Endothelial cell of umbilical vein (primary cell): Measurements from ENCODE around the gene LDHAL6B. TPM values are rescaled to one million over a fixed set of nuclear protein-coding genes. Genes with fewer than 3 reads are reported as not detected.

ENCODE experiments used
- BruUV-seq: library from RNA; stranded (reverse); fragments of 400-500 nt; replicated peaks from 2 replicates; lab custom pipeline; 2021; lab: Mats Ljungman, UMichigan
- CTCF ChIA-PET: fragments of 300-600, 350-600 bp; sonication (Branson Sonifier 250); formaldehyde crosslinking; loops from one replicate; lab custom pipeline; 2021; ENCODE audit warnings: antibody characterized with exemption, inconsistent platforms; lab: Charles Lee
- POLR2A ChIA-PET: fragments of 300-600, 350-600 bp; sonication (Branson Sonifier 250); formaldehyde crosslinking; loops from one replicate; lab custom pipeline; 2021; ENCODE audit warnings: antibody characterized with exemption, inconsistent platforms; lab: Charles Lee
- DNase-seq: peaks from one replicate; pipeline ENCODE4 v3.0.0-alpha.2; 2011; ENCODE audit warnings: low read depth, low spot score
- FAIRE-seq: peaks from 2 replicates; lab custom pipeline; 2011; peaks lifted over from hg19 to GRCh38; lab: Jason Lieb, UNC
- H2AFZ ChIP-seq: 2 replicates; pipeline ENCODE4 v1.6.0; 2012; ENCODE audit warnings: low read depth, low read length, control low read depth, inconsistent platforms
- H3K27ac ChIP-seq: 2 replicates; pipeline ENCODE4 v1.5.1; 2011; ENCODE audit warnings: low read depth, mild to moderate bottlenecking, control low read depth, low read length, moderate library complexity; ENCODE audit not compliant: insufficient read depth
- H3K27me3 ChIP-seq, 2 experiments: 2 replicates each; pipeline versions ENCODE4 v1.6.0 to v1.6.1; 2011; ENCODE audit warnings: low read length in 2 of 2, mixed read lengths in 1 of 2; ENCODE audit not compliant: control insufficient read depth in 2 of 2, insufficient read depth in 2 of 2
- H3K36me3 ChIP-seq, 2 experiments: 2 replicates in 1 of 2; 3 replicates in 1 of 2; pipeline ENCODE4 v1.5.1; 2011; ENCODE audit warnings: low read length in 2 of 2, mild to moderate bottlenecking in 1 of 2, moderate library complexity in 1 of 2; ENCODE audit not compliant: control insufficient read depth in 2 of 2, insufficient read depth in 2 of 2; ENCODE audit errors: extremely low read depth in 1 of 2
- H3K4me1 ChIP-seq: 3 replicates; pipeline ENCODE4 v1.5.1; 2011; ENCODE audit warnings: mild to moderate bottlenecking, low read length; ENCODE audit not compliant: control insufficient read depth, insufficient read depth; ENCODE audit errors: extremely low read depth
- H3K4me2 ChIP-seq: 2 replicates; pipeline ENCODE4 v1.6.1; 2011; ENCODE audit warnings: low read length, control low read depth, mixed read lengths; ENCODE audit not compliant: insufficient read depth
- H3K4me3 ChIP-seq, 3 experiments: fragments of 200-600 bp in 1 of 3; sonication (generic), shearing (Covaris generic) in 1 of 3; replicated peaks in 1 of 3; 2 replicates each; pipeline ENCODE4 v1.5.1; 2011 to 2016; ENCODE audit warnings: control low read depth in 3 of 3, low read length in 3 of 3, mild to moderate bottlenecking in 2 of 3, inconsistent platforms in 1 of 3, low read depth in 1 of 3, moderate library complexity in 1 of 3; ENCODE audit not compliant: insufficient read depth in 1 of 3
- H3K79me2 ChIP-seq: 2 replicates; pipeline ENCODE4 v1.6.0; 2012; ENCODE audit warnings: low read length, inconsistent platforms; ENCODE audit not compliant: control insufficient read depth, insufficient read depth
- H3K9ac ChIP-seq: replicated peaks from 2 replicates; pipeline ENCODE3; 2011; ENCODE audit warnings: low read length, control low read depth; ENCODE audit not compliant: insufficient read depth; ENCODE audit errors: extremely low read depth
- H3K9me1 ChIP-seq: replicated peaks from 3 replicates; pipeline ENCODE4 v1.6.0; 2011; ENCODE audit warnings: mild to moderate bottlenecking, low read length; ENCODE audit not compliant: control insufficient read depth, insufficient read depth; ENCODE audit errors: extremely low read depth
- H3K9me3 ChIP-seq: replicated peaks from 2 replicates; pipeline ENCODE4 v1.5.1; 2012; ENCODE audit warnings: low read length, inconsistent platforms; ENCODE audit not compliant: control insufficient read depth, insufficient read depth
- H4K20me1 ChIP-seq: replicated peaks from 2 replicates; pipeline ENCODE3; 2011; ENCODE audit warnings: mild to moderate bottlenecking, low read length; ENCODE audit not compliant: control insufficient read depth, insufficient read depth; ENCODE audit errors: extremely low read depth
- CTCF ChIP-seq, 2 donors: IDR thresholded peaks; 1 replicate in 1 of 2; 2 replicates in 1 of 2; pipeline ENCODE4 v1.5.1; 2011; ENCODE audit warnings: low read length in 2 of 2, mild to moderate bottlenecking in 2 of 2, moderate library complexity in 2 of 2, control low read depth in 1 of 2, inconsistent platforms in 1 of 2, low read depth in 1 of 2; ENCODE audit not compliant: insufficient read depth in 1 of 2; ENCODE audit errors: extremely low read depth in 1 of 2
- EZH2 ChIP-seq: IDR thresholded peaks from 2 replicates; pipeline ENCODE4 v1.6.1; 2012; ENCODE audit warnings: borderline replicate concordance, low read depth, mild to moderate bottlenecking, moderate library complexity, low read length, inconsistent platforms; ENCODE audit not compliant: severe bottlenecking
- FOS ChIP-seq: IDR thresholded peaks from 2 replicates; pipeline ENCODE4 v1.6.1; 2011; ENCODE audit warnings: mild to moderate bottlenecking, low read length, moderate library complexity, borderline replicate concordance; ENCODE audit not compliant: insufficient read depth
- GATA2 ChIP-seq: IDR thresholded peaks from 2 replicates; pipeline ENCODE4 v1.7.0; 2011; ENCODE audit warnings: low read depth, mild to moderate bottlenecking, moderate library complexity, mixed read lengths, low read length; ENCODE audit not compliant: insufficient read length, insufficient read depth
- JUN ChIP-seq: IDR thresholded peaks from 2 replicates; pipeline ENCODE4 v1.6.1; 2011; ENCODE audit warnings: borderline replicate concordance, low read depth; ENCODE audit not compliant: insufficient read length, insufficient read depth
- MAX ChIP-seq: IDR thresholded peaks from 2 replicates; pipeline ENCODE4 v1.6.1; 2011; ENCODE audit not compliant: insufficient read depth, insufficient read length
- MYC ChIP-seq: IDR thresholded peaks from one replicate; pipeline ENCODE4 v1.6.1; 2011; ENCODE audit warnings: mild to moderate bottlenecking, low read depth, low read length
- POLR2A ChIP-seq: IDR thresholded peaks from 2 replicates; pipeline ENCODE4 v1.6.1; 2012; ENCODE audit warnings: low read depth, mild to moderate bottlenecking, control low read depth, low read length
- POLR2AphosphoS5 ChIP-seq: IDR thresholded peaks from 2 replicates; pipeline ENCODE4 v1.6.1; 2012; ENCODE audit warnings: low read depth, mild to moderate bottlenecking, control low read depth, low read length, moderate library complexity; ENCODE audit not compliant: insufficient read depth
- dilution Hi-C: fragments of 300-500 bp; cut with MboI; formaldehyde crosslinking; loops from one replicate; pipeline ENCODE4 v1.15.0; 2019; ENCODE audit warnings: low sequenced_read_pairs; ENCODE audit not compliant: extremely low pct_ligation_motif_present
- intact Hi-C: fragments of 100-400 bp; cut with micrococcal nuclease; formaldehyde crosslinking; loops from one replicate; pipeline ENCODE4 v1.10.0; 2022
- polyA plus RNA-seq, 4 experiments: library from polyadenylated mRNA; depleted of rRNA in 3 of 4; stranded (reverse) in 3 of 4; unstranded in 1 of 4; fragments of >200 nt; gene quantifications; 2 replicates each; pipeline versions ENCODE4 v1.2.1 to v1.2.3, GENCODE V29; 2011 to 2012; ENCODE audit warnings: missing spikeins in 1 of 4
- total RNA-seq: library from RNA; stranded (reverse); gene quantifications from 2 replicates; pipeline ENCODE4 v1.2.3, GENCODE V29; 2021

Gene LDHAL6B
- total and polyA plus RNA-seq, 2 donors (not counting 3 experiments of a cell fraction or from before 2014, with no cell fraction given), result not detected

GRCh38 chr15:59229453-59229852 lies 22.8 kb downstream of the LDHAL6B start:
- intact Hi-C loops, result no loop called here
- BruUV-seq, result no TSS peak
- peaks cover 2 to 7% of the 10 kb centered on the region in 2 experiments for H3K36me3 ChIP-seq
- H3K79me2 ChIP-seq, result peaks cover 2% of the 10 kb centered on the region
- POLR2A ChIA-PET, result no interaction called here
- TF ChIP-seq POLR2A, result no peak
- TF ChIP-seq MYC, result no peak
- TF ChIP-seq POLR2AphosphoS5, result no peak
- no peak for TF ChIP-seq EZH2
- TF ChIP-seq CTCF (IDR thresholded peaks at IDR 0.05; ENCODE audit: extremely low read depth in 1 of 2, insufficient read depth in 1 of 2, low read depth in 1 of 2, low read length in 2 of 2), result no peak
- no peak for TF ChIP-seq MAX
- TF ChIP-seq FOS, result no peak
- no peak for TF ChIP-seq JUN
- no peak for TF ChIP-seq GATA2
- H3K27ac ChIP-seq, result no peak overlapping the region
- no peaks in the 10 kb centered on the region for H3K27me3 ChIP-seq
- dilution Hi-C loops, result no loop called here
- CTCF ChIA-PET, result interaction anchor here (1.6 kb wide), 1 partner anchor 25 kb away, joined by 4 read pairs; no protein-coding TSS in a partner anchor
- no peak overlapping the region for H3K9ac ChIP-seq
- FAIRE-seq, result no peak
- no peak for DNase-seq
- peaks cover 32% of the 10 kb centered on the region for H3K4me1 ChIP-seq
- no peak overlapping the region for H3K4me2 ChIP-seq
- no peak overlapping the region for H3K4me3 ChIP-seq
- H3K9me1 ChIP-seq, result no peaks in the 10 kb centered on the region
- no peaks in the 10 kb centered on the region for H4K20me1 ChIP-seq
- no peak overlapping the region for H2AFZ ChIP-seq
- H3K9me3 ChIP-seq, result no peaks in the 10 kb centered on the region
